HepG2 (cell line): Measurements from ENCODE around the gene CDH23. TPM values are rescaled to one million over a fixed set of nuclear protein-coding genes. Genes with fewer than 3 reads are reported as not detected.

Experiments
- GLMP ChIP-seq: sonication (generic); formaldehyde crosslinking; IDR thresholded peaks from 2 replicates; pipeline ENCODE4 v1.9.0; 2021; ENCODE audit warnings: missing genetic modification reagents, mild to moderate bottlenecking, borderline replicate concordance
- HIC2 ChIP-seq: sonication (generic); formaldehyde crosslinking; IDR thresholded peaks from 2 replicates; pipeline ENCODE4 v1.9.0; 2022; ENCODE audit warnings: low read depth, missing genetic modification reagents
- IKZF1 ChIP-seq: fragments of 450-650 bp; IDR thresholded peaks from 2 replicates; pipeline ENCODE4 v1.7.1; 2016
- MAZ ChIP-seq, 2 experiments: sonication (generic) in 1 of 2; formaldehyde crosslinking in 1 of 2; IDR thresholded peaks; 2 replicates each; pipeline versions ENCODE4 v1.5.0 to v1.6.1; 2012 to 2020; ENCODE audit warnings: low read depth in 2 of 2, mild to moderate bottlenecking in 2 of 2, borderline replicate concordance in 1 of 2, improper control_type of control experiment in 1 of 2, low read length in 1 of 2, missing genetic modification reagents in 1 of 2, moderate library complexity in 1 of 2
- SNAI1 ChIP-seq: sonication (generic); formaldehyde crosslinking; IDR thresholded peaks from 2 replicates; pipeline ENCODE4 v1.5.0; 2020; ENCODE audit warnings: mild to moderate bottlenecking, missing genetic modification reagents, borderline replicate concordance
- STAT6 ChIP-seq: sonication (generic); formaldehyde crosslinking; IDR thresholded peaks from 2 replicates; pipeline ENCODE4 v1.4.0; 2020; ENCODE audit warnings: missing genetic modification reagents, mild to moderate bottlenecking, borderline replicate concordance
- TFDP1 ChIP-seq: IDR thresholded peaks from 2 replicates; pipeline ENCODE4 v1.6.1; 2016; ENCODE audit warnings: missing compliant biosample characterization, missing genetic modification reagents, borderline replicate concordance
- TIGD3 ChIP-seq: sonication (generic); formaldehyde crosslinking; IDR thresholded peaks from 2 replicates; pipeline ENCODE4 v1.5.1; 2020; ENCODE audit warnings: mild to moderate bottlenecking, missing genetic modification reagents, borderline replicate concordance
- ZBTB39 ChIP-seq: sonication (generic); formaldehyde crosslinking; IDR thresholded peaks from 2 replicates; pipeline ENCODE4 v1.5.0; 2020; ENCODE audit warnings: missing genetic modification reagents
- ZBTB43 ChIP-seq: sonication (generic); formaldehyde crosslinking; conservative IDR thresholded peaks from 2 replicates; pipeline ENCODE4 v1.4.0; 2020; ENCODE audit warnings: missing genetic modification reagents
- ZC3H4 ChIP-seq: sonication (generic); formaldehyde crosslinking; IDR thresholded peaks from 2 replicates; pipeline ENCODE4 v1.4.0; 2020; ENCODE audit warnings: missing genetic modification reagents, borderline replicate concordance
- ZNF101 ChIP-seq: sonication (generic); formaldehyde crosslinking; IDR thresholded peaks from 2 replicates; pipeline ENCODE4 v1.4.0; 2020; ENCODE audit warnings: mild to moderate bottlenecking, low read depth, missing genetic modification reagents, borderline replicate concordance
- ZNF674 ChIP-seq: sonication (generic); formaldehyde crosslinking; IDR thresholded peaks from 2 replicates; pipeline ENCODE4 v1.5.0; 2020; ENCODE audit warnings: low read depth, mild to moderate bottlenecking, missing genetic modification reagents
- polyA plus RNA-seq, 8 experiments: library from polyadenylated mRNA; depleted of rRNA in 3 of 8; stranded (reverse) in 7 of 8; unstranded in 1 of 8; fragments of >200 nt; fragmentation: Illumina TruSeq in 4 of 8; extraction: Trizol in 4 of 8; gene quantifications; 2 replicates each; pipeline versions ENCODE4 v1.2.1 to v1.2.3, GENCODE V29; 2011 to 2016; ENCODE audit warnings: low read depth in 4 of 8, missing spikeins in 1 of 8, mixed read lengths in 1 of 8; ENCODE audit not compliant: insufficient read depth in 1 of 8
- total RNA-seq, 5 experiments: library from RNA; depleted of rRNA; stranded (reverse); fragments of >200 nt; fragmentation: Illumina TruSeq; extraction: Trizol; gene quantifications; 2 replicates each; pipeline ENCODE4 v1.2.3, GENCODE V29; 2016; ENCODE audit warnings: low read depth in 1 of 5

CDH23 gene
- total and polyA plus RNA-seq, 2 of the 13 experiments (the other 11 are each of a cell fraction or from before 2014, with no cell fraction given) = 0.13 TPM; not detected in 1

- TF ChIP-seq STAT6 = no peak
- TF ChIP-seq ZNF674 (CRISPR knock-in tag) = no peak
- no peak for TF ChIP-seq ZC3H4 (CRISPR knock-in tag)
- TF ChIP-seq IKZF1 = no peak
- TF ChIP-seq TIGD3 = no peak
- TF ChIP-seq ZBTB43 (CRISPR knock-in tag) = no peak
- TF ChIP-seq ZNF101 = no peak
- TF ChIP-seq TFDP1 (CRISPR knock-in tag) = peak; percentile 25; the same call in 1 of the 2 replicates
- 0 out of 2 replicates have a peak, but pooled peaks have one; percentile 19 for TF ChIP-seq MAZ (IDR thresholded peaks at IDR 0.05; ENCODE audit: borderline replicate concordance, low read depth, low read length)
- no peak for TF ChIP-seq MAZ (CRISPR knock-in tag; IDR thresholded peaks at IDR 0.05; ENCODE audit: low read depth)
- TF ChIP-seq GLMP (CRISPR knock-in tag) = no peak
- 0 out of 2 replicates have a peak, but pooled peaks have one; percentile 26 for TF ChIP-seq HIC2
- TF ChIP-seq SNAI1 (CRISPR knock-in tag) = no peak
- TF ChIP-seq ZBTB39 (CRISPR knock-in tag) = no peak
These were observed 415.5 kb downstream of the CDH23 start (continued) for GRCh38 chr10:71812016-71812912.
